Activated naive CD4-positive, alpha-beta T cell treated with anti-CD3 and anti-CD28 coated beads, Interleukin-2, amount 10 ng/mL, durations not matched to agents 7 days and 5 days (primary cell): ENCODE results near the gene PTPN9.
"Not testable (repeated sequence)": the region's sequence is repeated elsewhere in the genome, so short reads cannot be mapped to it uniquely, and the experiment has no call there.

Experiments used
- CTCF ChIA-PET: fragments of 350-600 bp; sonication (Branson Sonifier 250); formaldehyde crosslinking; loops from one replicate; lab custom pipeline; 2021; ENCODE audit warnings: antibody characterized with exemption; lab: Charles Lee
- DNase-seq: peaks from one replicate; pipeline ENCODE4 v3.0.0-alpha.2; 2020
- H3K27ac Mint-ChIP-seq: one replicate; pipeline ENCODE4 v1.8.0; 2021; ENCODE audit warnings: mild to moderate bottlenecking, moderate library complexity, mixed read lengths
- H3K27me3 Mint-ChIP-seq: one replicate; pipeline ENCODE4 v1.8.0; 2021; ENCODE audit warnings: mild to moderate bottlenecking, mixed read lengths
- H3K36me3 Mint-ChIP-seq: one replicate; pipeline ENCODE4 v1.8.0; 2021; ENCODE audit warnings: mixed read lengths
- H3K4me1 Mint-ChIP-seq: one replicate; pipeline ENCODE4 v1.8.0; 2021; ENCODE audit warnings: mixed read lengths
- H3K4me3 Mint-ChIP-seq: one replicate; pipeline ENCODE4 v1.8.0; 2021; ENCODE audit warnings: mild to moderate bottlenecking, moderate library complexity, mixed read lengths
- H3K9me3 Mint-ChIP-seq: one replicate; pipeline ENCODE4 v1.8.0; 2021; ENCODE audit warnings: mixed read lengths

The PTPN9 gene

GRCh38 chr15:75451202-75451673 lies 127.9 kb downstream of the PTPN9 start:
- CTCF ChIA-PET = interaction anchor here (0.8 to 1.5 kb wide), 4 partner anchors 15 to 663 kb away, joined by 3 to 5 read pairs (median 3); partner anchors contain the start of gene MAN2C1
- no peak for DNase-seq
- Mint-ChIP-seq H3K36me3 (peaks cover 2% of the 10 kb centered on the region), H3K27ac (peak overlapping the region; percentile 100), H3K9me3 (no peaks in the 10 kb centered on the region), H3K4me3 (peak overlapping the region; percentile 89), H3K4me1 (peaks cover 38% of the 10 kb centered on the region), H3K27me3 (no peaks in the 10 kb centered on the region)

GRCh38 chr15:75450307-75451201 lies 128.6 kb downstream of the PTPN9 start:
- Mint-ChIP-seq H3K27me3 (no peaks in the 10 kb centered on the region), H3K27ac (peak overlapping the region; percentile 100), H3K4me1 (peaks cover 44% of the 10 kb centered on the region), H3K36me3 (peaks cover 2% of the 10 kb centered on the region), H3K9me3 (no peaks in the 10 kb centered on the region), H3K4me3 (peak overlapping the region; percentile 89)
- CTCF ChIA-PET = interaction anchor here (1.4 kb wide), 1 partner anchor 146 kb away, joined by 3 read pairs; no protein-coding TSS in a partner anchor
- peak; percentile 99 for DNase-seq

GRCh38 chr15:75449585-75450306 lies 129.4 kb downstream of the PTPN9 start:
- Mint-ChIP-seq H3K27me3 (no peaks in the 10 kb centered on the region), H3K9me3 (no peaks in the 10 kb centered on the region), H3K36me3 (peaks cover 2% of the 10 kb centered on the region), H3K27ac (peak overlapping the region; percentile 97), H3K4me3 (peak overlapping the region; percentile 89), H3K4me1 (peaks cover 45% of the 10 kb centered on the region)
- CTCF ChIA-PET = no interaction called here
- DNase-seq = no peak

- H3K4me3 Mint-ChIP-seq, H3K27me3 Mint-ChIP-seq, H3K9me3 Mint-ChIP-seq, DNase-seq, H3K27ac Mint-ChIP-seq, H3K36me3 Mint-ChIP-seq: not testable (repeated sequence)
- peaks cover 56% of the 10 kb centered on the region for H3K4me1 Mint-ChIP-seq
- CTCF ChIA-PET = interaction anchor here (1.4 kb wide), 1 partner anchor 149 kb away, joined by 4 read pairs; no protein-coding TSS in a partner anchor
Measured at GRCh38 chr15:75448171-75448570, 130.9 kb downstream of the PTPN9 start.

GRCh38 chr15:75446151-75446550 lies 133.0 kb downstream of the PTPN9 start:
- Mint-ChIP-seq H3K4me3 (no peak overlapping the region), H3K27me3 (no peaks in the 10 kb centered on the region), H3K27ac (peak overlapping the region; percentile 71), H3K4me1 (peaks cover 57% of the 10 kb centered on the region), H3K36me3 (peaks cover 13% of the 10 kb centered on the region), H3K9me3 (no peaks in the 10 kb centered on the region)
- no peak for DNase-seq
- CTCF ChIA-PET = interaction anchor here (1.7 kb wide), 1 partner anchor 78 kb away, joined by 6 read pairs; the partner anchor contains the start of gene MAN2C1

GRCh38 chr15:75445324-75445723 lies 133.8 kb downstream of the PTPN9 start:
- not testable (repeated sequence) for H3K27ac Mint-ChIP-seq, DNase-seq, H3K27me3 Mint-ChIP-seq, H3K4me3 Mint-ChIP-seq, H3K9me3 Mint-ChIP-seq
- Mint-ChIP-seq H3K4me1 (peaks cover 56% of the 10 kb centered on the region), H3K36me3 (peaks cover 15% of the 10 kb centered on the region)
- CTCF ChIA-PET = interaction anchor here (1.7 kb wide), 1 partner anchor 77 kb away, joined by 6 read pairs; the partner anchor contains the start of gene MAN2C1

- DNase-seq, H3K4me3 Mint-ChIP-seq, H3K27me3 Mint-ChIP-seq, H3K27ac Mint-ChIP-seq, CTCF ChIA-PET, H3K9me3 Mint-ChIP-seq: not testable (repeated sequence)
- H3K4me1 Mint-ChIP-seq = peaks cover 47% of the 10 kb centered on the region
- peaks cover 17% of the 10 kb centered on the region for H3K36me3 Mint-ChIP-seq
Measured at GRCh38 chr15:75443972-75444453, 135.1 kb downstream of the PTPN9 start.

GRCh38 chr15:75437721-75438120 lies 141.4 kb downstream of the PTPN9 start:
- Mint-ChIP-seq H3K4me3 (no peak overlapping the region), H3K27ac (no peak overlapping the region), H3K9me3 (no peaks in the 10 kb centered on the region), H3K27me3 (no peaks in the 10 kb centered on the region), H3K4me1 (peaks cover 19% of the 10 kb centered on the region), H3K36me3 (peaks cover 32% of the 10 kb centered on the region)
- CTCF ChIA-PET = no interaction called here
- DNase-seq = no peak

GRCh38 chr15:75436881-75437280 lies 142.2 kb downstream of the PTPN9 start:
- DNase-seq = no peak
- Mint-ChIP-seq H3K27ac (no peak overlapping the region), H3K4me1 (peaks cover 21% of the 10 kb centered on the region), H3K27me3 (no peaks in the 10 kb centered on the region), H3K36me3 (peaks cover 32% of the 10 kb centered on the region), H3K9me3 (no peaks in the 10 kb centered on the region), H3K4me3 (no peak overlapping the region)
- CTCF ChIA-PET = interaction anchor here (1.6 kb wide), 1 partner anchor 15 kb away, joined by 3 read pairs; the partner anchor contains the start of gene SIN3A

GRCh38 chr15:75431682-75432081 lies 147.4 kb downstream of the PTPN9 start:
- peaks cover 9% of the 10 kb centered on the region for H3K4me1 Mint-ChIP-seq
- no peak overlapping the region for H3K27ac Mint-ChIP-seq

GRCh38 chr15:75431270-75431669 lies 147.8 kb downstream of the PTPN9 start:
- Mint-ChIP-seq H3K27ac (no peak overlapping the region), H3K4me1 (peaks cover 13% of the 10 kb centered on the region), H3K27me3 (no peaks in the 10 kb centered on the region), H3K4me3 (no peak overlapping the region), H3K9me3 (no peaks in the 10 kb centered on the region), H3K36me3 (peaks cover 33% of the 10 kb centered on the region)
- CTCF ChIA-PET = no interaction called here
- no peak for DNase-seq

More at GRCh38 chr15:75431682-75432081, 147.4 kb downstream of the PTPN9 start:
- Mint-ChIP-seq H3K4me3 (no peak overlapping the region), H3K9me3 (no peaks in the 10 kb centered on the region), H3K36me3 (peaks cover 34% of the 10 kb centered on the region), H3K27me3 (no peaks in the 10 kb centered on the region)
- CTCF ChIA-PET = no interaction called here
- DNase-seq = no peak

GRCh38 chr15:75430259-75430658 lies 148.9 kb downstream of the PTPN9 start:
- Mint-ChIP-seq H3K4me3 (no peak overlapping the region), H3K27ac (peak overlapping the region; percentile 24), H3K4me1 (peaks cover 19% of the 10 kb centered on the region), H3K36me3 (peaks cover 31% of the 10 kb centered on the region), H3K9me3 (no peaks in the 10 kb centered on the region), H3K27me3 (no peaks in the 10 kb centered on the region)
- CTCF ChIA-PET = no interaction called here
- DNase-seq = no peak

- Mint-ChIP-seq H3K4me1 (peaks cover 19% of the 10 kb centered on the region), H3K27ac (no peak overlapping the region), H3K4me3 (no peak overlapping the region), H3K27me3 (no peaks in the 10 kb centered on the region), H3K36me3 (peaks cover 24% of the 10 kb centered on the region), H3K9me3 (no peaks in the 10 kb centered on the region)
- no peak for DNase-seq
- CTCF ChIA-PET = no interaction called here
Measured at GRCh38 chr15:75428152-75428551, 151.0 kb downstream of the PTPN9 start.

- Mint-ChIP-seq H3K4me3 (no peak overlapping the region), H3K27me3 (no peaks in the 10 kb centered on the region), H3K4me1 (peaks cover 14% of the 10 kb centered on the region), H3K9me3 (no peaks in the 10 kb centered on the region), H3K36me3 (peaks cover 37% of the 10 kb centered on the region), H3K27ac (peak overlapping the region; percentile 82)
- CTCF ChIA-PET = no interaction called here
- DNase-seq = no peak
Measured at GRCh38 chr15:75425966-75426500, 153.1 kb downstream of the PTPN9 start.
